Hepatocyte (in vitro differentiated cells): ENCODE results near the gene TEPSIN. TPM values are rescaled to one million over a fixed set of nuclear protein-coding genes. Genes with fewer than 3 reads are reported as not detected.

Experiments
- DNase-seq: peaks from one replicate; pipeline ENCODE4 v3.0.0-alpha.2; 2016; ENCODE audit warnings: low spot score
- H2AFZ ChIP-seq: fragments of 200-600 bp; sonication (generic); 2 replicates; pipeline ENCODE4 v1.6.0; 2016; ENCODE audit warnings: antibody characterized with exemption, mild to moderate bottlenecking
- H3K27ac ChIP-seq: fragments of 200-600 bp; sonication (generic); 2 replicates; pipeline ENCODE4 v1.5.1; 2016; ENCODE audit warnings: mild to moderate bottlenecking
- H3K27me3 ChIP-seq: fragments of 200-600 bp; sonication (generic); 2 replicates; pipeline ENCODE4 v1.6.1; 2016
- H3K36me3 ChIP-seq: fragments of 200-600 bp; sonication (generic); replicated peaks from 2 replicates; pipeline ENCODE4 v1.5.1; 2016; ENCODE audit warnings: low read depth; ENCODE audit not compliant: insufficient read depth
- H3K4me1 ChIP-seq: fragments of 200-600 bp; sonication (generic); 2 replicates; pipeline ENCODE4 v1.5.1; 2016; ENCODE audit warnings: mild to moderate bottlenecking, moderate library complexity; ENCODE audit not compliant: insufficient read depth
- H3K4me2 ChIP-seq: fragments of 200-600 bp; sonication (generic); 2 replicates; pipeline ENCODE4 v1.6.0; 2016
- H3K4me3 ChIP-seq: fragments of 200-600 bp; sonication (generic); 2 replicates; pipeline ENCODE4 v1.5.1; 2016; ENCODE audit warnings: mild to moderate bottlenecking
- H3K79me2 ChIP-seq: fragments of 200-600 bp; sonication (generic); 2 replicates; pipeline ENCODE4 v1.6.0; 2017; ENCODE audit warnings: mild to moderate bottlenecking
- H3K9me2 ChIP-seq: fragments of 200-600 bp; sonication (generic); replicated peaks from 2 replicates; pipeline ENCODE4 v1.6.0; 2017; ENCODE audit warnings: mild to moderate bottlenecking; ENCODE audit not compliant: insufficient read depth
- H3K9me3 ChIP-seq: fragments of 200-600 bp; sonication (generic); 2 replicates; pipeline ENCODE4 v1.5.1; 2016; ENCODE audit warnings: low read depth, mild to moderate bottlenecking
- H4K20me1 ChIP-seq: fragments of 200-600 bp; sonication (generic); 2 replicates; pipeline ENCODE4 v1.6.0; 2016; ENCODE audit warnings: mild to moderate bottlenecking; ENCODE audit not compliant: insufficient read depth, poor library complexity, severe bottlenecking
- CTCF ChIP-seq: fragments of 200-600 bp; sonication (generic); IDR thresholded peaks from 2 replicates; pipeline ENCODE4 v1.5.1; 2016; ENCODE audit warnings: antibody characterized with exemption, mild to moderate bottlenecking; ENCODE audit not compliant: poor library complexity
- EZH2 ChIP-seq: fragments of 200-600 bp; sonication (generic); IDR thresholded peaks from 2 replicates; pipeline ENCODE4 v1.6.1; 2016; ENCODE audit warnings: antibody characterized with exemption, mild to moderate bottlenecking, borderline replicate concordance
- EZH2phosphoT487 ChIP-seq: fragments of 200-600 bp; sonication (generic); IDR thresholded peaks from one replicate; pipeline ENCODE4 v1.6.1; 2018; ENCODE audit warnings: antibody characterized with exemption, mild to moderate bottlenecking, low read depth, moderate library complexity; ENCODE audit not compliant: unreplicated experiment, severe bottlenecking
- WGBS: methylation state at CpG from one replicate; pipeline ENCODE4 v1.1.6; 2016; ENCODE audit warnings: low lambda C conversion rate; ENCODE audit errors: missing lambda C conversion rate; 5-methylcytosine and 5-hydroxymethylcytosine counted together
- polyA plus RNA-seq: library from polyadenylated mRNA; unstranded; fragments of >200 nt; fragmentation: Nextera tagmentation; extraction: Ambion mirVana; gene quantifications from 2 replicates; pipeline ENCODE4 v1.2.1, GENCODE V29; 2016
- total RNA-seq: library from RNA; depleted of rRNA; stranded (reverse); fragments of >200 nt; gene quantifications from 2 replicates; pipeline ENCODE4 v1.2.3, GENCODE V29; 2014

TEPSIN gene
- total and polyA plus RNA-seq, 2 experiments from 2014 or later = 34.1 to 44.3 TPM

GRCh38 chr17:81239714-81240555, 1.1 kb upstream of the TEPSIN start:
- WGBS = 25% methylated on average over 37 of the region's 37 CpGs
- H3K27me3 ChIP-seq = no peaks in the 10 kb centered on the region

GRCh38 chr17:81238490-81238814, 403 bp downstream of the TEPSIN start:
- peaks cover 31% of the 10 kb centered on the region for H3K79me2 ChIP-seq
- TF ChIP-seq EZH2phosphoT487 (no peak), CTCF (no peak)
- H3K27me3 ChIP-seq = no peaks in the 10 kb centered on the region
- H3K9me2 ChIP-seq = no peaks in the 10 kb centered on the region
- 4% methylated on average over 25 of the region's 26 CpGs for WGBS
- no peaks in the 10 kb centered on the region for H3K9me3 ChIP-seq
- no peaks in the 10 kb centered on the region for H3K36me3 ChIP-seq
- no peak overlapping the region for H3K27ac ChIP-seq
- H2AFZ ChIP-seq = peak overlapping the region; percentile 27
- H3K4me2 ChIP-seq = peak overlapping the region; percentile 94
- peak; percentile 32 for DNase-seq
- H4K20me1 ChIP-seq = no peaks in the 10 kb centered on the region
- peak overlapping the region; percentile 45 for H3K4me3 ChIP-seq
- peaks cover 25% of the 10 kb centered on the region for H3K4me1 ChIP-seq

More at GRCh38 chr17:81239714-81240555, 1.1 kb upstream of the TEPSIN start:
- peak; percentile 35 for DNase-seq
- H3K9me2 ChIP-seq = no peaks in the 10 kb centered on the region
- TF ChIP-seq EZH2phosphoT487 = no peak
- TF ChIP-seq EZH2 = no peak
- TF ChIP-seq CTCF = no peak
- H3K4me3 ChIP-seq = peak overlapping the region; percentile 66
- no peaks in the 10 kb centered on the region for H4K20me1 ChIP-seq
- peaks cover 31% of the 10 kb centered on the region for H3K79me2 ChIP-seq
- H3K9me3 ChIP-seq = no peaks in the 10 kb centered on the region
- H3K4me2 ChIP-seq = peak overlapping the region; percentile 83
- H3K27ac ChIP-seq = peak overlapping the region; percentile 44
- peaks cover 21% of the 10 kb centered on the region for H3K4me1 ChIP-seq
- peak overlapping the region; percentile 45 for H2AFZ ChIP-seq
- no peaks in the 10 kb centered on the region for H3K36me3 ChIP-seq

- no peak for DNase-seq
- Histone ChIP-seq H3K27ac (no peak overlapping the region), H3K9me3 (no peaks in the 10 kb centered on the region), H3K4me2 (peak overlapping the region; percentile 94), H3K27me3 (no peaks in the 10 kb centered on the region), H3K4me1 (peaks cover 25% of the 10 kb centered on the region), H3K36me3 (no peaks in the 10 kb centered on the region), H4K20me1 (no peaks in the 10 kb centered on the region), H3K4me3 (peak overlapping the region; percentile 45), H2AFZ (peak overlapping the region; percentile 27), H3K79me2 (peaks cover 31% of the 10 kb centered on the region), H3K9me2 (no peaks in the 10 kb centered on the region)
- TF ChIP-seq CTCF = no peak
- no peak for TF ChIP-seq EZH2phosphoT487
- 62% methylated on average over 36 of the region's 36 CpGs for WGBS
Measured at GRCh38 chr17:81237591-81238489, 1.0 kb downstream of the TEPSIN start.
